Nephron progenitor cell (in vitro differentiated cells): ENCODE data around the gene PPIH.
"Not testable (repeated sequence)": the region's sequence is repeated elsewhere in the genome, so short reads cannot be mapped to it uniquely, and the experiment has no call there.

ENCODE experiments used
- DNase-seq: peaks from one replicate; pipeline ENCODE4 v3.0.0; 2021
- H3K27ac Mint-ChIP-seq: 2 replicates; pipeline ENCODE4 v1.8.0; 2021; ENCODE audit warnings: mild to moderate bottlenecking, moderate library complexity, mixed read lengths
- H3K27me3 Mint-ChIP-seq: 2 replicates; pipeline ENCODE4 v1.8.0; 2021; ENCODE audit warnings: mild to moderate bottlenecking, low read depth, mixed read lengths; ENCODE audit not compliant: poor library complexity
- H3K36me3 Mint-ChIP-seq: 2 replicates; pipeline ENCODE4 v1.8.0; 2021; ENCODE audit warnings: low read depth, mixed read lengths
- H3K4me1 Mint-ChIP-seq: 2 replicates; pipeline ENCODE4 v1.8.0; 2021; ENCODE audit warnings: mixed read lengths
- H3K4me3 Mint-ChIP-seq: 2 replicates; pipeline ENCODE4 v1.8.0; 2021; ENCODE audit warnings: mild to moderate bottlenecking, moderate library complexity, mixed read lengths
- H3K9me3 Mint-ChIP-seq: 2 replicates; pipeline ENCODE4 v1.8.0; 2021; ENCODE audit warnings: mild to moderate bottlenecking, moderate library complexity, mixed read lengths
- CTCF ChIP-seq: fragments of 200-600 bp; sonication (generic); IDR thresholded peaks from 2 replicates; pipeline ENCODE4 v1.5.0; 2021; ENCODE audit warnings: antibody characterized with exemption

The PPIH gene

GRCh38 chr1:42657981-42658876, at the start of gene PPIH:
PPIH (plus strand) TSS chr1:42658423; CDS start chr1:42658447, 24 bp downstream.
- Mint-ChIP-seq H3K4me1 (peaks cover 32% of the 10 kb centered on the region), H3K36me3 (peaks cover 20% of the 10 kb centered on the region), H3K27ac (peak within 1 kb of the TSS; percentile 98), H3K9me3 (no peaks in the 10 kb centered on the region), H3K4me3 (peak within 1 kb of the TSS; percentile 94), H3K27me3 (peaks cover 23% of the 10 kb centered on the region)
- peak; percentile 94 for DNase-seq
- TF ChIP-seq CTCF, result peak; percentile 20

GRCh38 chr1:42613803-42614131, 44.5 kb upstream of the PPIH start:
- Mint-ChIP-seq H3K9me3 (no peaks in the 10 kb centered on the region), H3K4me3 (no peak overlapping the region), H3K27me3 (no peaks in the 10 kb centered on the region), H3K4me1 (peaks cover 6% of the 10 kb centered on the region), H3K27ac (peak overlapping the region; percentile 18), H3K36me3 (no peaks in the 10 kb centered on the region)
- no peak for TF ChIP-seq CTCF
- DNase-seq, result no peak

- no peak for DNase-seq
- Mint-ChIP-seq H3K4me1 (no peaks in the 10 kb centered on the region), H3K27me3 (peaks cover 21% of the 10 kb centered on the region), H3K27ac (no peak overlapping the region), H3K4me3 (no peak overlapping the region), H3K36me3 (no peaks in the 10 kb centered on the region), H3K9me3 (no peaks in the 10 kb centered on the region)
- TF ChIP-seq CTCF, result no peak
Measured at GRCh38 chr1:42618866-42619265, 39.4 kb upstream of the PPIH start.

GRCh38 chr1:42620307-42620706, 37.9 kb upstream of the PPIH start:
- TF ChIP-seq CTCF, result no peak
- H3K4me3 Mint-ChIP-seq, result no peak overlapping the region

GRCh38 chr1:42621180-42621579, 37.0 kb upstream of the PPIH start:
- H3K27me3 Mint-ChIP-seq, result peaks cover 30% of the 10 kb centered on the region
- H3K36me3 Mint-ChIP-seq, DNase-seq, H3K4me3 Mint-ChIP-seq, H3K4me1 Mint-ChIP-seq, H3K27ac Mint-ChIP-seq, H3K9me3 Mint-ChIP-seq: not testable (repeated sequence)

More at GRCh38 chr1:42620307-42620706, 37.9 kb upstream of the PPIH start:
- Mint-ChIP-seq H3K4me1 (no peaks in the 10 kb centered on the region), H3K9me3 (peaks cover 8% of the 10 kb centered on the region), H3K27me3 (peaks cover 30% of the 10 kb centered on the region), H3K27ac (no peak overlapping the region), H3K36me3 (no peaks in the 10 kb centered on the region)
- DNase-seq, result no peak

GRCh38 chr1:42627205-42627604, 31.0 kb upstream of the PPIH start:
- not testable (repeated sequence) for H3K36me3 Mint-ChIP-seq, H3K4me3 Mint-ChIP-seq, DNase-seq, H3K27ac Mint-ChIP-seq, H3K4me1 Mint-ChIP-seq
- peaks cover 14% of the 10 kb centered on the region for H3K9me3 Mint-ChIP-seq
- H3K27me3 Mint-ChIP-seq, result peaks cover 16% of the 10 kb centered on the region

- peaks cover 12% of the 10 kb centered on the region for H3K27me3 Mint-ChIP-seq
- no peaks in the 10 kb centered on the region for H3K9me3 Mint-ChIP-seq
- H3K4me1 Mint-ChIP-seq, result no peaks in the 10 kb centered on the region
- DNase-seq, result no peak
- H3K36me3 Mint-ChIP-seq, result no peaks in the 10 kb centered on the region
- TF ChIP-seq CTCF, result no peak
- H3K4me3 Mint-ChIP-seq, result no peak overlapping the region
- no peak overlapping the region for H3K27ac Mint-ChIP-seq
Measured at GRCh38 chr1:42639116-42639515, 19.1 kb upstream of the PPIH start.
